Caco-2 (cell line): ENCODE data around the gene COTL1. TPM values are rescaled to one million over a fixed set of nuclear protein-coding genes. Genes with fewer than 3 reads are reported as not detected.

Experiments used
- BruUV-seq: library from RNA; stranded (reverse); fragments of 400-500 nt; replicated peaks from 2 replicates; lab custom pipeline; 2021; lab: Mats Ljungman, UMichigan
- CTCF ChIA-PET: fragments of 300-600 bp; sonication (Branson Sonifier 250); formaldehyde crosslinking; loops from one replicate; lab custom pipeline; 2022; ENCODE audit warnings: antibody characterized with exemption; lab: Charles Lee
- POLR2A ChIA-PET: fragments of 300-600 bp; sonication (Branson Sonifier 250); formaldehyde crosslinking; loops from one replicate; lab custom pipeline; 2022; ENCODE audit warnings: antibody characterized with exemption; lab: Charles Lee
- DNase-seq, 2 experiments: peaks; one replicate each; pipeline versions ENCODE4 v3.0.0 to v3.0.0-alpha.2; 2020 to 2022
- H3K27me3 ChIP-seq: replicated peaks from 2 replicates; pipeline ENCODE4 v1.6.0; 2011; ENCODE audit warnings: low read length; ENCODE audit not compliant: control insufficient read depth, insufficient read depth
- H3K36me3 ChIP-seq: 2 replicates; pipeline ENCODE4 v1.5.1; 2011; ENCODE audit warnings: low read length; ENCODE audit not compliant: control insufficient read depth, insufficient read depth
- H3K4me1 ChIP-seq: fragments of 250-450 bp; sonication (Bioruptor Pico); 2 replicates; pipeline ENCODE4 v1.5.1; 2020; ENCODE audit warnings: mild to moderate bottlenecking
- H3K4me3 ChIP-seq: 2 replicates; pipeline ENCODE4 v1.5.1; 2011; ENCODE audit warnings: low read depth, mild to moderate bottlenecking, control low read depth, low read length
- H3K9me3 ChIP-seq: fragments of 250-450 bp; sonication (Bioruptor Pico); 2 replicates; pipeline ENCODE4 v1.5.1; 2020; ENCODE audit warnings: mild to moderate bottlenecking, moderate library complexity
- H3K27ac Mint-ChIP-seq: one replicate; pipeline ENCODE4 v1.8.0; 2022; ENCODE audit warnings: mixed read lengths; ENCODE audit not compliant: unreplicated experiment
- H3K27me3 Mint-ChIP-seq: one replicate; pipeline ENCODE4 v1.8.0; 2022; ENCODE audit warnings: mixed read lengths; ENCODE audit not compliant: insufficient read depth, unreplicated experiment
- H3K36me3 Mint-ChIP-seq: one replicate; pipeline ENCODE4 v1.8.0; 2022; ENCODE audit warnings: mild to moderate bottlenecking, mixed read lengths; ENCODE audit not compliant: insufficient read depth, unreplicated experiment
- H3K4me1 Mint-ChIP-seq: one replicate; pipeline ENCODE4 v1.8.0; 2022; ENCODE audit warnings: low read depth, mixed read lengths; ENCODE audit not compliant: unreplicated experiment
- H3K4me3 Mint-ChIP-seq: one replicate; pipeline ENCODE4 v1.8.0; 2022; ENCODE audit warnings: mild to moderate bottlenecking, moderate library complexity, mixed read lengths; ENCODE audit not compliant: unreplicated experiment
- H3K9me3 Mint-ChIP-seq: one replicate; pipeline ENCODE4 v1.8.0; 2022; ENCODE audit warnings: mixed read lengths; ENCODE audit not compliant: unreplicated experiment
- intact Hi-C: fragments of 100-400 bp; cut with micrococcal nuclease; formaldehyde crosslinking; loops from one replicate; pipeline ENCODE4 v1.10.0; 2022; ENCODE audit not compliant: unreplicated experiment
- total RNA-seq: library from RNA; stranded (reverse); gene quantifications from 2 replicates; pipeline ENCODE4 v1.2.3, GENCODE V29; 2022
- TF ChIP-seq, protein P1 (sequence below), 2 experiments: fragments of 200-600 bp in 1 of 2; IDR thresholded peaks; 1 replicate in 1 of 2; 2 replicates in 1 of 2; pipeline versions ENCODE4 v1.5.1 to v1.8.0; 2011 to 2022; ENCODE audit warnings: antibody characterized with exemption in 1 of 2, control low read depth in 1 of 2, inconsistent platforms in 1 of 2, low read depth in 1 of 2, low read length in 1 of 2, mild to moderate bottlenecking in 1 of 2, moderate library complexity in 1 of 2; ENCODE audit not compliant: insufficient read depth in 1 of 2, severe bottlenecking in 1 of 2, unreplicated experiment in 1 of 2

The COTL1 gene
- total RNA-seq, 1 experiment from 2014 or later, result 434 TPM

DNA sequence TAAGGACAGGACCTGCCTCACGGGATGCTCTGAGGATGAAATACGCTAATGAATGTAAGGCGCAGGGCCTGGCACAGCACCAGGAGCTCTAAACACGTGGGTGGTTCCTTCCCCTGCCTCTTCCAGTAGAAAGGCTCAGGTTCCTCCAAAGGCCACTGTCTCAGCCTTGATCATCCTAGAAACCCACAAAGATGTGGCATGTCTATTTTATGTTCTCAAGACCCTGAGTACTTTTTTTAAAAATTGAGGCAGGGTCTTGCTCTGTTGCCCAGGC lies 96.4 kb downstream of the COTL1 start:
- Mint-ChIP-seq H3K4me1 (peaks cover 22% of the 10 kb centered on the region), H3K27ac (no peak overlapping the region), H3K9me3 (no peaks in the 10 kb centered on the region), H3K4me3 (no peak overlapping the region), H3K36me3 (peaks cover 5% of the 10 kb centered on the region), H3K27me3 (no peaks in the 10 kb centered on the region)
- CTCF ChIA-PET, result no interaction called here
- Histone ChIP-seq H3K4me3 (no peak overlapping the region), H3K27me3 (no peaks in the 10 kb centered on the region), H3K9me3 (no peaks in the 10 kb centered on the region), H3K36me3 (no peaks in the 10 kb centered on the region), H3K4me1 (peaks cover 16% of the 10 kb centered on the region)
- TF ChIP-seq, protein P1, sequence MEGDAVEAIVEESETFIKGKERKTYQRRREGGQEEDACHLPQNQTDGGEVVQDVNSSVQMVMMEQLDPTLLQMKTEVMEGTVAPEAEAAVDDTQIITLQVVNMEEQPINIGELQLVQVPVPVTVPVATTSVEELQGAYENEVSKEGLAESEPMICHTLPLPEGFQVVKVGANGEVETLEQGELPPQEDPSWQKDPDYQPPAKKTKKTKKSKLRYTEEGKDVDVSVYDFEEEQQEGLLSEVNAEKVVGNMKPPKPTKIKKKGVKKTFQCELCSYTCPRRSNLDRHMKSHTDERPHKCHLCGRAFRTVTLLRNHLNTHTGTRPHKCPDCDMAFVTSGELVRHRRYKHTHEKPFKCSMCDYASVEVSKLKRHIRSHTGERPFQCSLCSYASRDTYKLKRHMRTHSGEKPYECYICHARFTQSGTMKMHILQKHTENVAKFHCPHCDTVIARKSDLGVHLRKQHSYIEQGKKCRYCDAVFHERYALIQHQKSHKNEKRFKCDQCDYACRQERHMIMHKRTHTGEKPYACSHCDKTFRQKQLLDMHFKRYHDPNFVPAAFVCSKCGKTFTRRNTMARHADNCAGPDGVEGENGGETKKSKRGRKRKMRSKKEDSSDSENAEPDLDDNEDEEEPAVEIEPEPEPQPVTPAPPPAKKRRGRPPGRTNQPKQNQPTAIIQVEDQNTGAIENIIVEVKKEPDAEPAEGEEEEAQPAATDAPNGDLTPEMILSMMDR (IDR thresholded peaks at IDR 0.05; ENCODE audit: insufficient read depth in 1 of 2, low read depth in 1 of 2, low read length in 1 of 2, severe bottlenecking in 1 of 2, unreplicated experiment in 1 of 2), result no peak
- intact Hi-C loops, result no loop called here
- no TSS peak for BruUV-seq
- DNase-seq, result no peak
- POLR2A ChIA-PET, result no interaction called here

DNA sequence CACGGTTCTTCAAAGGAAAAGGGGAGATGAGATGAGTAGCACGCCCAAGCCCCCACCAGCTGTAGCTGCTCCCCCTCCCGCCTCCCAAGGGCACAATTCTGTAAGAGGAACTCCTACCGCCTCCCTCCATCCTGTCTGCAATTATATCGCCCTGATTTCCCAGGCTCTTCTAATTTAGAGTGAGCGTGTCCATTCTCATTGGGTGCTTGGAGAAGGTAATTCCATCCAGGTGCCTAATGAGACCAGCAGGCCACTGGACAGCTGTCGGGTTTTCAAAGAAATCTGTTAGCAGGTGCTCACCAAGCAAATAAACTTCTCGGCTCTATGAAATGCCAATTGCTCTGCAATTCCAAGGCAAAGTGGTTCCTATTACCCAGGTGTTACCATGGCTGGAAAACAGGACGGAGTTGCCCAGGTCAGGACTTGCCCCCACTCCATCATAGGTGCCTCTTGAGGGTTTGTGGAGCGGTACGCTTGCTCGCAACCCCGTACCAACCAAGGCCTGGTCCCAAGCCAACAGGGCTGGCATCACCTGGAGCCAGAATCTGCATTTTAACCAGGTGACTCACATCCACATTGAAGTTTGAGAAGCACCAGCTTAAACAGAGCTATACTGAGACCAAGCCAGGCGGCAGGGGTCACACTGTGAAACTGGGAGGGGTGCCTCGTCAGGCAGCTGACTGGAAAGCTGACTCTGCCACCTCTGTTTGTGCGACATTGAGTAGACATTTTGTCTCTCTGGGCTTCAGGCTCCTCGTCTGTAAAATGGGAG lies 97.0 kb downstream of the COTL1 start:
- Mint-ChIP-seq H3K4me3 (no peak overlapping the region), H3K36me3 (peaks cover 5% of the 10 kb centered on the region), H3K27me3 (no peaks in the 10 kb centered on the region), H3K9me3 (no peaks in the 10 kb centered on the region), H3K4me1 (peaks cover 24% of the 10 kb centered on the region), H3K27ac (no peak overlapping the region)
- CTCF ChIA-PET, result interaction anchor here (0.5 to 1.6 kb wide), 4 partner anchors 10 to 102 kb away, joined by 3 to 5 read pairs (median 3); no protein-coding TSS in a partner anchor
- BruUV-seq, result no TSS peak
- H3K27me3 ChIP-seq, result no peaks in the 10 kb centered on the region
- POLR2A ChIA-PET, result no interaction called here
- H3K36me3 ChIP-seq, result no peaks in the 10 kb centered on the region
- intact Hi-C loops, result no loop called here
- DNase-seq, result no peak
- H3K4me3 ChIP-seq, result no peak overlapping the region
- H3K9me3 ChIP-seq, result no peaks in the 10 kb centered on the region
- TF ChIP-seq, protein P1 (IDR thresholded peaks at IDR 0.05; ENCODE audit: insufficient read depth in 1 of 2, low read depth in 1 of 2, low read length in 1 of 2, severe bottlenecking in 1 of 2, unreplicated experiment in 1 of 2), result no peak
- H3K4me1 ChIP-seq, result peaks cover 16% of the 10 kb centered on the region

DNA sequence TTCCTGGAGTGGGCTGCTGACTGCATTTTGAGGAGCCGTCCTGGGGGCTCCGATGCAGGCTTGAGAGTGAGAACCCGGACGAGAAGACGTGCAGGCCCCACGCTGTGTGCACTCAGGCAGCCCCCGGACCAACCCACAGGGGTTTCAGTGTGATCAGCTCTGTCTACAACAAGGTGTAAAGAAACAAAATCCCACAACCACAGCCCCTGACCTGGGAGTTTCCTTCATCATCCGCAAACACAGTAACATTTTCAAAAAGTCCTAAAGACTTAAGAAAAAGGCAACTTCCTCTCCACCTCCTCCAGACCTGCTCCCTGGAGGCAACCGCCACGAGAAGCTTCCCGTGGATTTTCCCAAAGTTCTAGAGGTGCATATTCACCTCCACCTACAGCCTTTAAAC lies 98.0 kb downstream of the COTL1 start:
- no TSS peak for BruUV-seq
- no peaks in the 10 kb centered on the region for H3K27me3 ChIP-seq
- no peak overlapping the region for H3K4me3 ChIP-seq
- ChIA-PET POLR2A (no interaction called here), CTCF (interaction anchor here (0.6 to 1.6 kb wide), 4 partner anchors 9 to 99 kb away, joined by 3 to 5 read pairs (median 3); no protein-coding TSS in a partner anchor)
- no peak for DNase-seq
- no peaks in the 10 kb centered on the region for H3K9me3 ChIP-seq
- peaks cover 23% of the 10 kb centered on the region for H3K4me1 ChIP-seq
- H3K27me3 Mint-ChIP-seq, result no peaks in the 10 kb centered on the region
- TF ChIP-seq, protein P1 (IDR thresholded peaks at IDR 0.05; ENCODE audit: insufficient read depth in 1 of 2, low read depth in 1 of 2, low read length in 1 of 2, severe bottlenecking in 1 of 2, unreplicated experiment in 1 of 2), result no peak
- H3K9me3 Mint-ChIP-seq, result no peaks in the 10 kb centered on the region
- intact Hi-C loops, result no loop called here
- peaks cover 10% of the 10 kb centered on the region for H3K36me3 Mint-ChIP-seq
- no peak overlapping the region for H3K4me3 Mint-ChIP-seq
- peaks cover 21% of the 10 kb centered on the region for H3K4me1 Mint-ChIP-seq
- H3K27ac Mint-ChIP-seq, result no peak overlapping the region
- no peaks in the 10 kb centered on the region for H3K36me3 ChIP-seq
